Coronary artery (tissue), 2 donors: Measurements from ENCODE around the gene ARHGAP4.
A peak's percentile ranks its signal among the peaks of the same experiment; 100 is the strongest.

Source experiments
- DNase-seq: peaks from one replicate; pipeline ENCODE4 v3.0.0-alpha.2; 2017; ENCODE audit warnings: low spot score
- H3K27ac ChIP-seq, 2 donors: fragments of 200-600 bp; sonication (generic); one replicate each; pipeline ENCODE4 v1.5.1; 2016 to 2019
- H3K4me3 ChIP-seq: fragments of 200-600 bp; sonication (generic); 2 replicates; pipeline ENCODE4 v1.5.1; 2016; ENCODE audit warnings: mild to moderate bottlenecking, moderate library complexity
- TF ChIP-seq, protein P1 (sequence below): fragments of 200-600 bp; sonication (generic); IDR thresholded peaks from one replicate; pipeline ENCODE4 v1.5.1; 2019; ENCODE audit warnings: antibody characterized with exemption

Gene ARHGAP4

DNA sequence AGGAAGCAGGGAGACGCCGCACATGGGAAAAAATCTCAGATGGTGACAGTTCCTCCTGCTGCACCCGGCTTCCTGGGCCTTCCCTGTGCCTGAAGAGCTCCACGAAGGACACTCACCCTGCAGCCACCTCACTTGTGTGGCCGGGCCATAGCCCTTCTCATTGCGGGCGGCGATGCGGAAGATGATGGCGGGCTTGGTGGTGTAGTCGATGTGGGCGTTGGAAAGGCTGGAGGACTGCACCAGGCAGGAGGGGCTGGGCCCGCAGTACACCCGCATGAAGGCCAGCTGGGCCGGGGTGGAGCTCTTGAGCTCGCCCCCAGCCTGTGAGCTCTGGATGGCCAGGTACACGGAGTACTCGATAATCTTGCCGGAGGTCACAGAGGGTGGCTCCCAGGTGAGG, 24.1 kb upstream of the ARHGAP4 start:
- no peak for DNase-seq
- Histone ChIP-seq H3K4me3 (no peak overlapping the region), H3K27ac (peak overlapping the region in 1 of 2 donors; percentile 25)
- TF ChIP-seq, protein P1, sequence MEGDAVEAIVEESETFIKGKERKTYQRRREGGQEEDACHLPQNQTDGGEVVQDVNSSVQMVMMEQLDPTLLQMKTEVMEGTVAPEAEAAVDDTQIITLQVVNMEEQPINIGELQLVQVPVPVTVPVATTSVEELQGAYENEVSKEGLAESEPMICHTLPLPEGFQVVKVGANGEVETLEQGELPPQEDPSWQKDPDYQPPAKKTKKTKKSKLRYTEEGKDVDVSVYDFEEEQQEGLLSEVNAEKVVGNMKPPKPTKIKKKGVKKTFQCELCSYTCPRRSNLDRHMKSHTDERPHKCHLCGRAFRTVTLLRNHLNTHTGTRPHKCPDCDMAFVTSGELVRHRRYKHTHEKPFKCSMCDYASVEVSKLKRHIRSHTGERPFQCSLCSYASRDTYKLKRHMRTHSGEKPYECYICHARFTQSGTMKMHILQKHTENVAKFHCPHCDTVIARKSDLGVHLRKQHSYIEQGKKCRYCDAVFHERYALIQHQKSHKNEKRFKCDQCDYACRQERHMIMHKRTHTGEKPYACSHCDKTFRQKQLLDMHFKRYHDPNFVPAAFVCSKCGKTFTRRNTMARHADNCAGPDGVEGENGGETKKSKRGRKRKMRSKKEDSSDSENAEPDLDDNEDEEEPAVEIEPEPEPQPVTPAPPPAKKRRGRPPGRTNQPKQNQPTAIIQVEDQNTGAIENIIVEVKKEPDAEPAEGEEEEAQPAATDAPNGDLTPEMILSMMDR, result no peak

DNA sequence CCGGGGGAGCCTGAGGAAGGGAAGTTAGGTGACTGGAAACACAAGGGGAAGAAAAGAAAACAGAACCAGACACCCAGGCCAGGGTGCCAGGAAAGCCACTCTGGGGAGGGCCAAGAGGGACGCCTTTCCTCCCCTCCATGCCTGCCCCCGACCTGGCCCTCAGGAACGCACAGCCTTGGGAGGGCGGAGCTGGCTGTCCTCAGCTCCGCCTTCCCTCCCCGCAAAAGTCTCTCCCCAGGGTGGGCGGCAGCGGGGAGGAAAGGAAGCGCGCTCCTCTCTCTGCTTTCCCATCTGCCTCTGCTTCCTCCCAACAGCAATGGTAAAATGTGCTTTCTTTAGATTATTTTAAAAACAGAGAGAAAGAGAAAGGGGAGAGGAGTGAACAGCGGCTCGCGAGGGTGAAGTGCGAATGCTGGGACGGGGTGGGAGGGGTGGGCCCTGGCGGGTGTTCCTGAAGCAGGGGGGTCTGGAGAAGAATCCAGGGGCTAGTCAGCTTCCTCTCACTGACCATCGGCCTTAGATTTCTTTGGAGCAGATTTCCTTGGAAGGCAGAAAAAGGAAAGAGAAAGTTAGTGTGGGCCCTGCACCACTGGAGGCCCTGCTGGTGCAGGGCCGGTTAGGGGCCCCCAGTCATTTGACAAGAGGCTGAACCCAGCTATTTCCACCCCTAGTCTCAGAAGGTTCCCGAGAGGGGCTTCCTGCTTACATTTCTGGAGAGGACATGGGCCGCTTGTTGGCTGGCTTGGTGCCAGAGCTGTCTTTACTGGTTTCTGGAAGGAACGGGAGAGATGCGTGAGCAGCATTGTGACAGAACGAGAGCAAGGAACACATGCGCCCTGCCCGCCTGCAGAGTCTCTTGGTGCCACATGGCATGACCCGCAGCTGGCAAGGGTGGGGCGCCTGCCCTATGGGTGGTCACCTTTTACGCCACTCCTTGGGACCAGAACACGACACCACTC, 23.1 kb upstream of the ARHGAP4 start:
- H3K4me3 ChIP-seq, result no peak overlapping the region
- peak overlapping the region in 1 of 2 donors; percentile 38 for H3K27ac ChIP-seq
- DNase-seq, result no peak
- TF ChIP-seq, protein P1, result no peak

DNA sequence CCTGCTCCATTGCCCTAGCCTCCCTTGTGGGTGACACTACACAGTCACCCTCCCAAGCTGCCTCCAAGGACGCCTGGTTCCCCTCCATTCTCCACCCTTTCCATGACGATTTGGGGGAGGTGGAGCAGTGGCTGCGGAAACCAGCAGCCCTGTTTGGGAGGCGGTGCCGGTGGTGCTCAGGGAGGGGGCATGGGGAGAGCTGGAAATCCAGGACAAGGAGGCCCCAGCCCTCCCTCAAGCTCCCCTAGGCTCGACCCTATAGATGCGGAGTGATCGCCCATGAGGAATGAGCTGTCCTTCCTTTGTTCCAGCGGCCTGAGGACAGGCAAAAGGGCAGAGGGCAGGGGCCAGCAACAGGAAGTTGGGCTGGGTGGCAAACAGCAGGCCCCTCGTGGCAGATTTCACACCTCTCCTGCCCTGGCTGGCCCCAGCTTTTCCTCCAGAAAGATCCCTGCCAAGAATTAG, 22.0 kb upstream of the ARHGAP4 start:
- Histone ChIP-seq H3K4me3 (no peak overlapping the region), H3K27ac (peak overlapping the region in 1 of 2 donors; percentile 71)
- TF ChIP-seq, protein P1, result no peak
- DNase-seq, result no peak

DNA sequence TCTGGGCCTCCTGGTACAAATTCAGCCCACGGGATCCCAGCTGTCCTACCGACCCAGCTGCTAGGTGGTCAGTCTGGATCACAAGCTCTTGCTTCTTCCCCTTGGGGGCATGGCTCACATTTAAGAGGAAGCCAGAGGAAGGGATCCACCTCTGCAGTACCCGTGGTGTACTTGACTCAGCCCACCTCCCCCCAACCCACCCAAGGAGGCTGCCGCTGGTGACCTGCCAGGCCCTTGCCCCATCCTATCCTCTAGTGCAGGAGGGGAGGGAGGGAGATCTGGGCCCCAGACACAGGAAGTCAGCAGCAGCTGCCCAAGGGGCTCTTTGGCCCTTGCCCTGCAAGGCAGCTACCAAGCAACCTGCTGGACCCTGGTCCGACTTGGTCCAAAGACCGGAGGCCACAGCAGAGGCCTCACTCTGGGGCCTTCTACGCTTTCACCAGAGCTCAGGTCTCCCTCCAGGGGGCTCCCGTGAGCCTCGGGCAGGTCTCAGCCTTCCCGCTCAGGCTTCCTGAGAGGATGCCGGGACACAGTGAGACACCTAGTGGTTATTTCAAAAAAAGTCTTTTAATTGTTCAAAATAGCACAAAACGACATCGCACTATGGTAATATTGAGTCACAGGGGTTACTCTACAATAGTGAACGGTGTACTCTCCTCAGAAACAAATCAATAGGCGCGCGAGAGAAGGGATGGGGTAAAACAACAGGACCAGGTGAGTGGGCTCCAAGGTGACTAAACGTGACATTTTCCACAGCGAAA, 21.1 kb upstream of the ARHGAP4 start:
- no peak for DNase-seq
- no peak overlapping the region for H3K4me3 ChIP-seq
- peak overlapping the region in 1 of 2 donors; percentile 71 for H3K27ac ChIP-seq
- TF ChIP-seq, protein P1, result peak; percentile 70

DNA sequence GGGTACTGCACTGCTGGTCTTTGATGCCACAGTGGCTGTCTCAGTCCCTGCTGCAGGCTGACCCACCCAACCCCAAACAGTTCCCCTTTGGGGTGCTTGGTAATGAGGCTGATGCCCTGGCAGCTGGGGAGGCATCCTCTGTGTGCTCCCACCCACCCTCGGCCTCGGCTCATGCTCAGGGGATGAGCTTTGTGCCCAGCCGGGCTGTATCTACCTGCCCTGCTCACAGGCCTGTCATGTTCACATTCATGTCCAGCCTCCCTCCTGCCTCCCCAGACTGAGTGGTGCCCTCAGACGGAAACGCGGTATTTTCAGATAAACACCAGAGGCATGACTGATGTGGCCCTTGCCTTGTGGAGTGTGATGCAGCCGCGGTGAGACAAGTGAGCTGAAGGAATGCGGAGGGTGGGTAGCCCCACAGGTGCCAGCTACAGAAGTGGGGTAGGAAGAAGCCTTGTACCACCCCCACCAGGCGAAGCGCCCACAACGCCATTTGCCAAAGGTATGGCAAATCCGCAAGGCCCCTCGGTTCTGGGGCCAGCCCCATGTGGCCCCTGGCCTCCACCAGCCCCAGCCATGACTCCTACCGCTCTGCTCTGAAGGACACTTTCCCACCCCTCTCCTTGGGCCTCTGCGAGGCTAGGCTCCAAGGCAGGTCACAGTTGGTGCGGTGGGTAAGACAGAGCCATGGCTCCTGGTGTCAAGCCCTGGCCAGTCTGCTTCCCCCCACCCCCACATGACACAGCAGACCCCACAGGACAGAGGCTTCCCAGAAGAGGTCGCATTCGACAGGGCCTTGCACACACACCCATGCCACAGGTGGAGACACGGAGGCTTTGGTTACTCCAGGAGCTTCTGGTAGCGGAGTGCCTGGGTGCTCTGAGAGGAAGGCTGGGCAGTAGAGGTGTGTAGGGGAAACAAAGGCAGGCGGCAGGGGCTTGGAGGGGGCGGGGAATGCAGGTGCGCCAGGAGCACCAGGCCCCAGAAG, 20.2 kb upstream of the ARHGAP4 start:
- TF ChIP-seq, protein P1, result no peak
- no peak overlapping the region for H3K4me3 ChIP-seq
- DNase-seq, result no peak
- H3K27ac ChIP-seq, result no peak overlapping the region

DNA sequence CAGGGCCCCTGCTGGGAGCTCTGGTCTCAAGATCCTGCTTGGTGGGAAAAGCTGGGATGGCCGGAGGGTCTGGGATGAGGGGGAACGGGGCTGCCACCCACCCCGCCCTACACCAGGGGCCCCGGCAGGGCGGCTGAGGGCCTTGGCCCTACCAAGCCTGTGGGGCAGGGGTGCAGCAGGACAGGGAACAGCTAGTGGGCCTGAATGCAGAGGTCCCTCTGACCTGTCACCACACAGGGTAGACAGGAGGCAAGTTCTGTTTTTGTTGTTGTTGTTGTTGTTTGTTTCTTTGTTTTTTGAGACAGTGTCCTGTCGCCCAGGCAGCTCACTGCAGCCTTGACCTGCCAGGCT, 18.7 kb upstream of the ARHGAP4 start:
- H3K27ac ChIP-seq, result peak overlapping the region; percentile 37 to 66
- peak overlapping the region; percentile 65 for H3K4me3 ChIP-seq

More for the DNA sequence above, 18.7 kb upstream of the ARHGAP4 start:
- TF ChIP-seq, protein P1, result no peak
- DNase-seq, result no peak
